ENCODE measurements around the gene LAMC2. TPM values are rescaled to one million over a fixed set of nuclear protein-coding genes. Genes with fewer than 3 reads are reported as not detected.

Gene LAMC2
- total and polyA plus RNA-seq, 2 donors (not counting 1 experiment from before 2014, with no cell fraction given) = 0.99 to 3.9 TPM

DNA sequence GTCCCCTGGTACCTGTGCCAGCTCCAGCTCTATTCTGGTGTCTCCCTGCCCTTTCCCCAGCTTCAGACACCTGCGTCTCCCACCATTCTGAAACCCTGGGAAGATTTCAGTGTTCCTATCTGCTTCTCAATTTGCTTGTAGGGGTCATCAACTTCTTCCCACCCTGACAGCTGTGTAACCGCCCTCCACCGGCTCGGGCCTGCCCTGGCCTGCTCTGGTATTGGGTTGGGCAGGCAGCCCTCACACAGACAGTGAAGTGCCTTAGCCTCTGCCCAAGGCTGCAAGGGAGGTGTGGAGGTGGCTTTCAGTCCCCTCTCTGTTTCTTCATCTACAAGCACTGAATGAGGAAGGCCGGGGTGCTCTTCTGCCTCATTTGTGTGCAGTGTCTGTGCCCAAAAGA lies 97.2 kb downstream of the LAMC2 start:
- Histone ChIP-seq H3K27me3 (ENCODE audit: control insufficient read depth, insufficient read depth, low read length) (no peaks in the 10 kb centered on the region), H3K27ac (ENCODE audit: insufficient read depth, low read length) (no peak overlapping the region), H3K36me3 (ENCODE audit: control insufficient read depth, insufficient read depth, low read length) (no peaks in the 10 kb centered on the region), H2AFZ (ENCODE audit: low read length) (no peak overlapping the region), H3K9ac (ENCODE audit: insufficient read depth, low read length) (no peak overlapping the region), H3K9me3 (ENCODE audit: control insufficient read depth, insufficient read depth, low read depth, low read length) (no peaks in the 10 kb centered on the region), H3K4me2 (ENCODE audit: extremely low read depth, insufficient read depth, low read length) (no peak overlapping the region), H3K4me1 (ENCODE audit: control insufficient read depth, extremely low read depth, insufficient read depth, low read length) (peaks cover 22% of the 10 kb centered on the region), H3K79me2 (ENCODE audit: control insufficient read depth, insufficient read depth, low read length) (no peaks in the 10 kb centered on the region), H4K20me1 (ENCODE audit: control insufficient read depth, extremely low read depth, insufficient read depth, low read length) (no peaks in the 10 kb centered on the region), H3K4me3 (replicated peaks in 1 of 4; ENCODE audit: control extremely low read depth in 1 of 4, insufficient read depth in 1 of 4, low read depth in 3 of 4, low read length in 4 of 4) (no peak overlapping the region)
- no peak for TF ChIP-seq EZH2 (IDR thresholded peaks at IDR 0.05; ENCODE audit: low read length, missing control alignments)
- no peak for DNase-seq (ENCODE audit: low read depth in 2 of 2)

DNA sequence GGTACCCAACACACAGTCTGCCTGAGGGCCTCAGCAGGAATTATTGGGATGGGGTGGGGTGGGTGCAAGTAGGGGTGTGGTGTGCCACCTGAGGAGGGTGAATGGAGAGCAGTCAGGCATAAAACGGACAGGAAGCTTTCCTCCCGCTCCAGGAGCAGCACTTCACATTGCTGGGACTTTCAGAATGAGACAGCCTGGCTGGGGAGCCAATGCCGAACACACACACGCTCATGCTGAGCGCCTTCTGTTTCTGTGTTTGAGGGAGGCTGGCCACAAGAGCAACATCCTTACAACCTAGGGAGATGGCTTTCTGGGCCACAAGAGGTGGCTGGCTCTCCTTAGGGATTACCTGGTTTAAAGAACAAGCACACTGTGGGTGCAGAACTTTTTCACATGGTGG lies 98.0 kb downstream of the LAMC2 start:
- no peak overlapping the region for H3K9ac ChIP-seq (ENCODE audit: insufficient read depth, low read length)
- H3K4me2 ChIP-seq (ENCODE audit: extremely low read depth, insufficient read depth, low read length) = no peak overlapping the region
- no peak overlapping the region for H3K4me3 ChIP-seq (replicated peaks in 1 of 4; ENCODE audit: control extremely low read depth in 1 of 4, insufficient read depth in 1 of 4, low read depth in 3 of 4, low read length in 4 of 4)
- no peak overlapping the region for H3K27ac ChIP-seq (ENCODE audit: insufficient read depth, low read length)
- H2AFZ ChIP-seq (ENCODE audit: low read length) = no peak overlapping the region
- H3K27me3 ChIP-seq (ENCODE audit: control insufficient read depth, insufficient read depth, low read length) = no peaks in the 10 kb centered on the region
- no peaks in the 10 kb centered on the region for H3K79me2 ChIP-seq (ENCODE audit: control insufficient read depth, insufficient read depth, low read length)
- no peaks in the 10 kb centered on the region for H4K20me1 ChIP-seq (ENCODE audit: control insufficient read depth, extremely low read depth, insufficient read depth, low read length)
- peaks cover 14% of the 10 kb centered on the region for H3K4me1 ChIP-seq (ENCODE audit: control insufficient read depth, extremely low read depth, insufficient read depth, low read length)
- no peak for DNase-seq (ENCODE audit: low read depth in 2 of 2)
- no peaks in the 10 kb centered on the region for H3K9me3 ChIP-seq (ENCODE audit: control insufficient read depth, insufficient read depth, low read depth, low read length)
- TF ChIP-seq, protein P1, sequence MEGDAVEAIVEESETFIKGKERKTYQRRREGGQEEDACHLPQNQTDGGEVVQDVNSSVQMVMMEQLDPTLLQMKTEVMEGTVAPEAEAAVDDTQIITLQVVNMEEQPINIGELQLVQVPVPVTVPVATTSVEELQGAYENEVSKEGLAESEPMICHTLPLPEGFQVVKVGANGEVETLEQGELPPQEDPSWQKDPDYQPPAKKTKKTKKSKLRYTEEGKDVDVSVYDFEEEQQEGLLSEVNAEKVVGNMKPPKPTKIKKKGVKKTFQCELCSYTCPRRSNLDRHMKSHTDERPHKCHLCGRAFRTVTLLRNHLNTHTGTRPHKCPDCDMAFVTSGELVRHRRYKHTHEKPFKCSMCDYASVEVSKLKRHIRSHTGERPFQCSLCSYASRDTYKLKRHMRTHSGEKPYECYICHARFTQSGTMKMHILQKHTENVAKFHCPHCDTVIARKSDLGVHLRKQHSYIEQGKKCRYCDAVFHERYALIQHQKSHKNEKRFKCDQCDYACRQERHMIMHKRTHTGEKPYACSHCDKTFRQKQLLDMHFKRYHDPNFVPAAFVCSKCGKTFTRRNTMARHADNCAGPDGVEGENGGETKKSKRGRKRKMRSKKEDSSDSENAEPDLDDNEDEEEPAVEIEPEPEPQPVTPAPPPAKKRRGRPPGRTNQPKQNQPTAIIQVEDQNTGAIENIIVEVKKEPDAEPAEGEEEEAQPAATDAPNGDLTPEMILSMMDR (conservative IDR thresholded peaks at IDR 0.05 in 1 of 2, IDR thresholded peaks at IDR 0.05 in 1 of 2; ENCODE audit: low read depth in 1 of 2, low read length in 2 of 2) = no peak
- no peak for TF ChIP-seq EZH2 (IDR thresholded peaks at IDR 0.05; ENCODE audit: low read length, missing control alignments)
- no peaks in the 10 kb centered on the region for H3K36me3 ChIP-seq (ENCODE audit: control insufficient read depth, insufficient read depth, low read length)

DNA sequence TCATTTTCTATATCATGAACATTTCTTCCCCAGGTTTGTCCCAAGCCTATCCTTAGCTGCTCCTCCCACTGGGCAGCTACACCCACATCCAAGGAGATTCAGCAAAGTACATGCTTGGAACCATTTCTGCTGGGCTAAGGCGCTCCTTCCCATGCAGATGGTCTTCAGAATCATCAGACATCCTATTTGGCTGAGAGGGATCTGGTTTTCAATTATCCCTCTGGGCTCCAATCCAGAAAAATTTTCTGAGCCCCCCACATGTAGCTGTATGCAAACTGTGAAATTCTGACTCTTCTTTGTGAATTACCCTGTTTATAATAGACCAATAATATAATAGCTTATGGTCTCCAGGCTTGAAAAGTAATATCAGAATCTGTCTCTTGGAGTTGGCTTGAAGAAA lies 99.2 kb downstream of the LAMC2 start:
- no peaks in the 10 kb centered on the region for H3K79me2 ChIP-seq (ENCODE audit: control insufficient read depth, insufficient read depth, low read length)
- no peak overlapping the region for H3K9ac ChIP-seq (ENCODE audit: insufficient read depth, low read length)
- H3K36me3 ChIP-seq (ENCODE audit: control insufficient read depth, insufficient read depth, low read length) = no peaks in the 10 kb centered on the region
- no peaks in the 10 kb centered on the region for H3K9me3 ChIP-seq (ENCODE audit: control insufficient read depth, insufficient read depth, low read depth, low read length)
- H3K4me1 ChIP-seq (ENCODE audit: control insufficient read depth, extremely low read depth, insufficient read depth, low read length) = peaks cover 8% of the 10 kb centered on the region
- H2AFZ ChIP-seq (ENCODE audit: low read length) = no peak overlapping the region
- no peak for DNase-seq (ENCODE audit: low read depth in 2 of 2)
- no peak overlapping the region for H3K4me2 ChIP-seq (ENCODE audit: extremely low read depth, insufficient read depth, low read length)
- H3K27me3 ChIP-seq (ENCODE audit: control insufficient read depth, insufficient read depth, low read length) = no peaks in the 10 kb centered on the region
- H4K20me1 ChIP-seq (ENCODE audit: control insufficient read depth, extremely low read depth, insufficient read depth, low read length) = no peaks in the 10 kb centered on the region
- no peak for TF ChIP-seq EZH2 (IDR thresholded peaks at IDR 0.05; ENCODE audit: low read length, missing control alignments)
- TF ChIP-seq, protein P1 (conservative IDR thresholded peaks at IDR 0.05 in 1 of 2, IDR thresholded peaks at IDR 0.05 in 1 of 2; ENCODE audit: low read depth in 1 of 2, low read length in 2 of 2) = no peak
- no peak overlapping the region for H3K27ac ChIP-seq (ENCODE audit: insufficient read depth, low read length)
- no peak overlapping the region for H3K4me3 ChIP-seq (replicated peaks in 1 of 4; ENCODE audit: control extremely low read depth in 1 of 4, insufficient read depth in 1 of 4, low read depth in 3 of 4, low read length in 4 of 4)
